ENCODE results near the gene MYMX.

DNA sequence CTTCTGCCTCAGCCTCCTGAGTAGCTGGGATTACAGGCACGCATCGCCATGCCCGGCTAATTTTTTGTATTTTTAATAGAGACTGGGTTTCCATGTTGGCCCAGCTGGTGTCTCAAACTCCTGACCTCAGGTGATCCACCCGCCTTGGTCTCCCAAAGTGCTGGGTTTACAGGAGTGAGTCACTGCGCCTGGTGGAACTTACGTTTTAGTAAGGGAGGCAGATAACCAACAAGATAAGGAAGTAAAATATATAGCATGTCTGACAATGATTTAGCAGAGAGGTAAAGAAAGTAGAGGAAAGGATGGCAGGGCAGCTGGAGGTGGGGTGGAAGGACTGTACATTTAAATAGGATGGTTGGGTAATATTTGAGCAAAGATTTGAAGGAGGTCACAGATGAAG is 12.8 kb upstream of the MYMX start:
- TF ChIP-seq CTCF (conservative IDR thresholded peaks at IDR 0.05; ENCODE audit: low read depth, low read length) (no peak), EZH2 (IDR thresholded peaks at IDR 0.05; ENCODE audit: borderline replicate concordance, low read depth, low read length, poor library complexity, severe bottlenecking) (no peak)

Measured in A673 (cell line).